Osteocyte (in vitro differentiated cells): Measurements from ENCODE around the gene ASXL3. TPM values are rescaled to one million over a fixed set of nuclear protein-coding genes. Genes with fewer than 3 reads are reported as not detected.

ENCODE experiments used
- DNase-seq: peaks from one replicate; pipeline ENCODE4 v3.0.0; 2021; ENCODE audit warnings: mixed read lengths; ENCODE audit not compliant: unreplicated experiment; ENCODE audit errors: extremely low spot score
- H3K27ac Mint-ChIP-seq: one replicate; pipeline ENCODE4 v1.8.0; 2021; ENCODE audit warnings: mild to moderate bottlenecking, mixed read lengths; ENCODE audit not compliant: unreplicated experiment
- H3K27me3 Mint-ChIP-seq: one replicate; pipeline ENCODE4 v1.8.0; 2021; ENCODE audit warnings: mixed read lengths; ENCODE audit not compliant: unreplicated experiment
- H3K36me3 Mint-ChIP-seq: one replicate; pipeline ENCODE4 v1.8.0; 2021; ENCODE audit warnings: mixed read lengths; ENCODE audit not compliant: unreplicated experiment
- H3K4me1 Mint-ChIP-seq: one replicate; pipeline ENCODE4 v1.8.0; 2021; ENCODE audit warnings: mixed read lengths; ENCODE audit not compliant: unreplicated experiment
- H3K4me3 Mint-ChIP-seq: one replicate; pipeline ENCODE4 v1.8.0; 2021; ENCODE audit warnings: mild to moderate bottlenecking, moderate library complexity, mixed read lengths; ENCODE audit not compliant: unreplicated experiment
- H3K9me3 Mint-ChIP-seq: one replicate; pipeline ENCODE4 v1.8.0; 2021; ENCODE audit warnings: mixed read lengths; ENCODE audit not compliant: unreplicated experiment
- total RNA-seq: library from RNA; stranded (reverse); gene quantifications from 2 replicates; pipeline ENCODE4 v1.2.1, GENCODE V29; 2021
- TF ChIP-seq, protein P1 (sequence below): fragments of 200-600 bp; sonication (generic); IDR thresholded peaks from 2 replicates; pipeline ENCODE4 v1.5.0; 2021; ENCODE audit warnings: antibody characterized with exemption, mild to moderate bottlenecking, moderate library complexity

The ASXL3 gene
- total RNA-seq, 1 donor from 2014 or later: 7.2 TPM

DNA sequence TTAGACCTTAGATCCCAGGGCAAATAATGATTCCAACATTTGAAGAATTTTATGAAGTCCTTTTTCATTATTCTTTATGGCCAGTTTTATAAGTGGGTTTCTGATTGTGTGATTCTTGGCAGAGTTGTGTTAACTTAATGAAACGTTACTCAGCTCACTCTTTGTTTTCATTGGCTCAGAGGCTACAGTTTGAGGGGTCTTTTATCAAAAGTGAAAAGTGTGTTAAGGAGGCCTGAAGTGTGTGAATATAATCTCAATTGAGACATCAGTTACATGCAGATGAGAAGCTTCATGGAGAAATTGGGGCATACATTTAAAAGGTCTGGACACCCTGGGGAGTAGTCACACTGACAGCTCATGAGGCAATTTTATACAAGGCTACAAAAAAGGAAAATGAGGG lies 74.6 kb downstream of the ASXL3 start:
- Mint-ChIP-seq H3K27ac (peak overlapping the region; percentile 17), H3K36me3 (no peaks in the 10 kb centered on the region), H3K9me3 (no peaks in the 10 kb centered on the region), H3K4me1 (peaks cover 18% of the 10 kb centered on the region), H3K27me3 (no peaks in the 10 kb centered on the region), H3K4me3 (no peak overlapping the region)
- no peak for DNase-seq
- TF ChIP-seq, protein P1, sequence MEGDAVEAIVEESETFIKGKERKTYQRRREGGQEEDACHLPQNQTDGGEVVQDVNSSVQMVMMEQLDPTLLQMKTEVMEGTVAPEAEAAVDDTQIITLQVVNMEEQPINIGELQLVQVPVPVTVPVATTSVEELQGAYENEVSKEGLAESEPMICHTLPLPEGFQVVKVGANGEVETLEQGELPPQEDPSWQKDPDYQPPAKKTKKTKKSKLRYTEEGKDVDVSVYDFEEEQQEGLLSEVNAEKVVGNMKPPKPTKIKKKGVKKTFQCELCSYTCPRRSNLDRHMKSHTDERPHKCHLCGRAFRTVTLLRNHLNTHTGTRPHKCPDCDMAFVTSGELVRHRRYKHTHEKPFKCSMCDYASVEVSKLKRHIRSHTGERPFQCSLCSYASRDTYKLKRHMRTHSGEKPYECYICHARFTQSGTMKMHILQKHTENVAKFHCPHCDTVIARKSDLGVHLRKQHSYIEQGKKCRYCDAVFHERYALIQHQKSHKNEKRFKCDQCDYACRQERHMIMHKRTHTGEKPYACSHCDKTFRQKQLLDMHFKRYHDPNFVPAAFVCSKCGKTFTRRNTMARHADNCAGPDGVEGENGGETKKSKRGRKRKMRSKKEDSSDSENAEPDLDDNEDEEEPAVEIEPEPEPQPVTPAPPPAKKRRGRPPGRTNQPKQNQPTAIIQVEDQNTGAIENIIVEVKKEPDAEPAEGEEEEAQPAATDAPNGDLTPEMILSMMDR: no peak

DNA sequence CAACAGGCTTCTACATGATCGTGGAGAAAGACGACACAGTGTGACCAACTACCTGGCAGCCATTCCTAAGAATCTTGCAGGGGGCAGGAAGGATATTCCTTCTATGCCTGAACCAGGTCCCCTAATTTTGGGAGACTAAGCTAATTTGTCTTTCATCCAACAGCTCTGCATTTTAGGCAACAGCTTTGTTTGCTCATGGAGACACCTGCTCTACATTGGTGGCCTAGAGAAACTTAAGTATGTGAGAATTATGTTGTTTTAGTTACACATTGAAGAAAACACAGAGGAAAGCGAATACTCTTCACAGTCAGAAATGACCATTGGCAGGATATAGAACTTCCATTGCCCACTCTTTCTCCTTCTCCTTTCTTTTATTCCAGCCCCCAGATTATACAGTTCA lies 75.2 kb downstream of the ASXL3 start:
- no peaks in the 10 kb centered on the region for H3K36me3 Mint-ChIP-seq
- no peak overlapping the region for H3K4me3 Mint-ChIP-seq
- no peaks in the 10 kb centered on the region for H3K27me3 Mint-ChIP-seq
- no peaks in the 10 kb centered on the region for H3K9me3 Mint-ChIP-seq
- peaks cover 18% of the 10 kb centered on the region for H3K4me1 Mint-ChIP-seq
- TF ChIP-seq, protein P1: no peak
- DNase-seq: no peak
- no peak overlapping the region for H3K27ac Mint-ChIP-seq

DNA sequence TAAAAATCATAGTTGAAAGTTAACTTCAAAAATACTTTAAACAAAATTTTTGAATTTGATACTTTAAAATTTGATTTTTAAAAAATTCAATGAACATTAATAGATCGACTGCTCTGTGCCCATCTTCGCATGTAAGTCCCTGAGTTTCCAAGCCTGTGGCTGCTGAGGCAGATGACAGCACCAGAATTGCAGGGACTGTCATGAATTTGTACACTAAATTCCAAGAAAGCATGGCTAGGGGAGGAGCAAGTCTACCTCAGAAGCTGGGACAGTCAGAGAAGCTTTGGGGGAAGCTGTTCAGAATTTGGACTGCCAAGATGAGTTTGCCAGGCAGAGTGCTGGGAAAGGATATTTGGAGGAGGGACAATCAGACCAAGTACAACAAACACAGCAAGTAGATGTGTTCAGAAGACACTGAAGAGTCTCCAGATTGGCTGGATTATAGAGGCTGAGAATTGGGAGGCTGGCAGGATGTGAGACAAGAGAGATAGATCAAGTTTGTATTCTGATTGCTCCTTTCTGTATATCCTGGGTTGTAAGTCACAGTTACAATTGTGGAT lies 79.0 kb downstream of the ASXL3 start:
- no peak for DNase-seq
- Mint-ChIP-seq H3K4me3 (no peak overlapping the region), H3K36me3 (no peaks in the 10 kb centered on the region), H3K27me3 (no peaks in the 10 kb centered on the region), H3K4me1 (peaks cover 18% of the 10 kb centered on the region), H3K9me3 (no peaks in the 10 kb centered on the region), H3K27ac (no peak overlapping the region)
- TF ChIP-seq, protein P1: no peak

DNA sequence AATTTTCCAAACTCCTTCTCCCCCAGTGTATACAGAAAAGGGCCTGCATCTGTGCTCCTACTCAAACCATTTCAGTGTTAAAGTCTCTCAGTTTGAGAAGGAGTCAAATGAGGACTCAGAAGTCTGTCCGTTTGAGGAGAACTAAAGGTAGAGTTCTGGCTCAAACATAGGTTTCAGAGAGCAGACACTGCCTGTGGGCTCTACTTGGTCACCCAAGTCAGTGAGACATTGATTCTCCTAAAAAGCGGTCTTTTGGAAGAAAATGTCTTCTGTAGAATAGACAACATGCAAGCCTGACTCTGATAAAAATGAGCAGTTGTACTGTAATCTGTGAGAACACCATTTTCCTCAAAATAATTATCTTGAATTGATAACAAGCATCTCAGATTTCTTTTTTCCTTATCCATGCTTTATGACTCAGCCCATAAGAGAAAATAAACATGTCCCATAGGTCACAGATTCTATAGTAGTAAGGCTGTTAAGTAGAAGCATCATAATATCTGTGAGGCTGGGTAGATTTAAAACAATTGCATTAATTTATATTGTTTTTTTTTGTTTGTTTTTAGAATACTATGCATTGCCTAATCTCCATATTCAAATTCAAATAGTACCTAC lies 82.8 kb downstream of the ASXL3 start:
- Mint-ChIP-seq H3K4me3 (no peak overlapping the region), H3K9me3 (no peaks in the 10 kb centered on the region), H3K4me1 (peaks cover 3% of the 10 kb centered on the region), H3K27me3 (no peaks in the 10 kb centered on the region), H3K27ac (no peak overlapping the region), H3K36me3 (peaks cover 8% of the 10 kb centered on the region)
- TF ChIP-seq, protein P1: no peak
- DNase-seq: no peak

DNA sequence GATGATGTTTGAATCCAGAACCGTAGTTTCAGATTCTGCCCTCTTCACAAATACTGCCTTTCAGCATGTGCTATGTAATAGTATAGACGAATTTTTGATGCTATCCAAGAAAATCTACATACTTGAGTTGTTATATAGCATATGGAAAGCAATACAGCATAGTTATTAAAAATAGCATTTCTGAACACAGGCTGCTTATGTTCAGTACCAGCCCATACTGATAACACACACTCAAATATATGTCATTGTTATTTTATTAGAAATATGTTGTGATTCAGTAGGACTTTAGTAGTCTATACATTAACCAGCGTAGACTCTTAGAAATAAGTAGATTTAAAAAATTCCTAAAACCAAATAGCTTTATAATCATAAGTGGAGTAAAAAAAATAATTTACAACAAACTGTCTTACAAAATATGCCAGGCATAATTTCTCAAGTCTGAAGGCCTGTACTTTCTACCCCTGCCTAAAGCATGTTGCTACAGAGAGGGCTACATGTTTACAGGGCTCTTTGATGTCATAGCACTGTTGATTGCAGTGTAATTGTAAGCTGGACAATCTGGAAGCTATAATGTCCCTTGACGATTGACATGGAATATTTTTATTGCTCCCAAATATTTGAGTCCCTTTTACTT lies 86.3 kb downstream of the ASXL3 start:
- H3K4me1 Mint-ChIP-seq: peaks cover 6% of the 10 kb centered on the region
- TF ChIP-seq, protein P1: no peak
- no peak overlapping the region for H3K27ac Mint-ChIP-seq
- no peak for DNase-seq
- no peaks in the 10 kb centered on the region for H3K9me3 Mint-ChIP-seq
- peaks cover 10% of the 10 kb centered on the region for H3K36me3 Mint-ChIP-seq
- H3K4me3 Mint-ChIP-seq: no peak overlapping the region
- H3K27me3 Mint-ChIP-seq: no peaks in the 10 kb centered on the region
